Thyroid gland (tissue), 4 donors: Measurements from ENCODE around the gene NODAL. TPM values are rescaled to one million over a fixed set of nuclear protein-coding genes. Genes with fewer than 3 reads are reported as not detected.

Experiments
- DNase-seq, 2 donors: peaks; one replicate each; pipeline ENCODE4 v3.0.0-alpha.2; 2019
- H3K27ac ChIP-seq, 3 donors: fragments of 200-600 bp; sonication (generic); 1 replicate in 2 of 3; 2 replicates in 1 of 3; pipeline ENCODE4 v1.5.1; 2016 to 2019; ENCODE audit warnings: mild to moderate bottlenecking in 1 of 3, moderate library complexity in 1 of 3
- H3K27me3 ChIP-seq: fragments of 200-600 bp; sonication (generic); one replicate; pipeline ENCODE4 v1.5.1; 2019
- H3K36me3 ChIP-seq, 2 donors: fragments of 200-600 bp; sonication (generic); one replicate each; pipeline ENCODE4 v1.5.1; 2016 to 2019
- H3K4me1 ChIP-seq, 2 donors: fragments of 200-600 bp; sonication (generic); one replicate each; pipeline ENCODE4 v1.5.1; 2017 to 2019
- H3K4me3 ChIP-seq, 3 donors: fragments of 200-600 bp; sonication (generic); replicated peaks in 1 of 3; 1 replicate in 2 of 3; 2 replicates in 1 of 3; pipeline ENCODE4 v1.5.1; 2016; ENCODE audit warnings: mild to moderate bottlenecking in 1 of 3
- H3K9me3 ChIP-seq: fragments of 200-600 bp; sonication (generic); one replicate; pipeline ENCODE4 v1.5.1; 2017
- POLR2A ChIP-seq, 2 donors: fragments of 450-650 bp; IDR thresholded peaks; one replicate each; pipeline ENCODE4 v1.6.1; 2017; ENCODE audit warnings: antibody characterized with exemption in 2 of 2, mild to moderate bottlenecking in 2 of 2, moderate library complexity in 1 of 2
- WGBS, 2 donors: methylation state at CpG; one replicate each; pipeline ENCODE4 v1.1.5; 2017; 5-methylcytosine and 5-hydroxymethylcytosine counted together
- intact Hi-C: fragments of 100-400 bp; cut with DNase I; formaldehyde crosslinking; loops from one replicate; pipeline ENCODE4 v1.15.1; 2023
- total RNA-seq, 4 donors: library from RNA; depleted of rRNA; stranded (reverse); fragments of >200 nt; gene quantifications; one replicate each; pipeline ENCODE4 v1.2.3, GENCODE V29; 2016
- TF ChIP-seq, protein P1 (sequence below), 6 experiments: fragments of 200-600 bp in 3 of 6; fragments of 450-650 bp in 3 of 6; sonication (generic) in 3 of 6; IDR thresholded peaks; one replicate each; pipeline ENCODE4 v1.5.1; 2016 to 2019; ENCODE audit warnings: antibody characterized with exemption in 6 of 6, mild to moderate bottlenecking in 2 of 6, inconsistent platforms in 1 of 6, moderate library complexity in 1 of 6

The NODAL gene
- total RNA-seq, 4 donors from 2014 or later = not detected

DNA sequence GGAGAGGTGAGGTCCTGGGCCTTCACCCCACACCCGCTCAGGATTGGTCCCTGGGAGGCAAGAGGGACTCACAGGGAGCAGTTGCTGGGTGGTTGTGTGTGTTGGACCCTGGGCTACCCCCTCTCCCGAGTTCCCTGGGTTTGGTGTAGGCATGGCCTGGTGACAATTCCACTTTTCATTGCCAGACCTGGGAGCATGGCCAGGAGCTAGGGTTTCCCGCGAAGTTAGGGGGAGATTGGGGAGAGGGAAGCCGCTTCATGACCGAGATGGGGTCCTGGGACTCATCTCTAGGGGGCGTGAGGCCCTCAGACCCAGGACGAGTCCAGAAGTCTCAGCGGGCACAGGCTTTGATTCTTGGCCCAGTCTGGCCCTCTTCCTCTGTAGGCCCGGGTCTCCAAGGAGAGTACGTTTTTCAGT lies 37.7 kb upstream of the NODAL start:
- peaks cover 6 to 36% of the 10 kb centered on the region in 2 donors for H3K4me1 ChIP-seq

DNA sequence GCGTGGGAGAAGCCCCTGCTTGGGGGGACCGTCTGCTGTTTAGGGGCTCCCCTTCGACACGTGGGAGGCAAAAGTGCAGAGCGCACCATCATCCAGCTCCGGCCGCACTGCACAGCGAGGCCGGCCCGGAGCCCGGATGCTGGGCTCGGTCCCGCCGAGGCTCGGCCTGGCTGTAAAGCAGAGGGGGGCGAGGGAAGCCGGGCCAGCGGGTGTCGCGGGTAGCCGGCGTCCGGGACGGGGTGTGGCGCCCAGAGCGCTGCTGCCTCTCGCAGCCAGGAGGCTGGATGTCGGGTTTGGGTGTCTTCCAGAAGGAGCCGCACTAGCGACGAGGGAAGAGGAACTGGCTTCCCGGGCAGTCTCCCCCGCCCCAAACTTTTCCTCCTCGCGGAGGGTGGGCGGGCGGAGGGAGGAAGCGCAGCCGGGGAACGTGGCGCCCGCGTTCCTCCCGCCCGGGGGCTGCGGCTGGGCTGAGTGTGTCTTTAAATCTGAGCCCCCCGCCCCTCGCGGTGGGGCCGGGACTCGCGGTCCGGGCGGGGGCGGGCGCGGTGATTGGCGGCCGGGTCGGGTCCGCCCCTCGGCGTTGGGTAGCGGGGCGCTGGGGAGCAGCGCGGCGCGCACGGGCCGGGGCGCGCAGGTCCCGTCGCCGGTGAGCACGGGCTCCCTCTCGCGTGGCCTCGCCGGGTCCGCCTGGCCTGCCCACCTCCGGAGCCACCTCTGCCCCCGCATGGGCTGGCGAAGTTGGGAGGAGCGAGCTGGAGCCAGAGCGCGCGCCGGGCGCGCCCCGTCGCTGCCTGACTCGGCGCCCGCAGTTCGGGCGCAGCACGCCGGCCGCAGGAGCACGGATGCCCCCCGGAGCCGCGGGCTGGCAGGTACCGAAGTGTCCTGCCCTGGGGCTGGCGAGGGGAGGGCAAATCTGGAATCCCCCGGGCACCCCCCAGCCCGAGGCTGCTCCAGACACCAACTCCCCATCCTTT lies 37.0 kb upstream of the NODAL start, which contains the start of gene PALD1:
TSS of gene PALD1 (plus strand) at position 577 of the 974 bp plus-strand sequence. CDS start 47,185 bp downstream, outside the sequence.
- TF ChIP-seq, protein P1, sequence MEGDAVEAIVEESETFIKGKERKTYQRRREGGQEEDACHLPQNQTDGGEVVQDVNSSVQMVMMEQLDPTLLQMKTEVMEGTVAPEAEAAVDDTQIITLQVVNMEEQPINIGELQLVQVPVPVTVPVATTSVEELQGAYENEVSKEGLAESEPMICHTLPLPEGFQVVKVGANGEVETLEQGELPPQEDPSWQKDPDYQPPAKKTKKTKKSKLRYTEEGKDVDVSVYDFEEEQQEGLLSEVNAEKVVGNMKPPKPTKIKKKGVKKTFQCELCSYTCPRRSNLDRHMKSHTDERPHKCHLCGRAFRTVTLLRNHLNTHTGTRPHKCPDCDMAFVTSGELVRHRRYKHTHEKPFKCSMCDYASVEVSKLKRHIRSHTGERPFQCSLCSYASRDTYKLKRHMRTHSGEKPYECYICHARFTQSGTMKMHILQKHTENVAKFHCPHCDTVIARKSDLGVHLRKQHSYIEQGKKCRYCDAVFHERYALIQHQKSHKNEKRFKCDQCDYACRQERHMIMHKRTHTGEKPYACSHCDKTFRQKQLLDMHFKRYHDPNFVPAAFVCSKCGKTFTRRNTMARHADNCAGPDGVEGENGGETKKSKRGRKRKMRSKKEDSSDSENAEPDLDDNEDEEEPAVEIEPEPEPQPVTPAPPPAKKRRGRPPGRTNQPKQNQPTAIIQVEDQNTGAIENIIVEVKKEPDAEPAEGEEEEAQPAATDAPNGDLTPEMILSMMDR (IDR thresholded peaks at IDR 0.05) = peak in 1 of 6 experiments; percentile 11
- peak in 1 of 2 donors; percentile 16 for TF ChIP-seq POLR2A (IDR thresholded peaks at IDR 0.05)
- 1% methylated on average over 25 of the region's 110 CpGs; no CpG with 5 or more reads in 1 of the 2 donors for WGBS, 2 donors
- DNase-seq = peak; percentile 48 to 50
- Histone ChIP-seq H3K27me3 (no peaks in the 10 kb centered on the region), H3K36me3 (no peaks in the 10 kb centered on the region), H3K9me3 (no peaks in the 10 kb centered on the region), H3K4me1 (peaks cover 6 to 34% of the 10 kb centered on the region in 2 donors), H3K27ac (peak within 1 kb of the TSS; percentile 21 to 70 (median 24)), H3K4me3 (peak within 1 kb of the TSS in 1 of 3 donors; percentile 45)
- intact Hi-C loops = no loop called here

More for the DNA sequence above, 37.7 kb upstream of the NODAL start:
- H3K9me3 ChIP-seq = no peaks in the 10 kb centered on the region
- intact Hi-C loops = no loop called here
- TF ChIP-seq, protein P1 (IDR thresholded peaks at IDR 0.05) = no peak
- TF ChIP-seq POLR2A (IDR thresholded peaks at IDR 0.05) = no peak
- H3K27ac ChIP-seq = peak overlapping the region; percentile 21 to 70 (median 24)
- no peaks in the 10 kb centered on the region for H3K27me3 ChIP-seq
- DNase-seq = no peak
- H3K36me3 ChIP-seq = no peaks in the 10 kb centered on the region
- WGBS, 2 donors = 54 to 61% methylated on average over 10 of the region's 11 CpGs
- H3K4me3 ChIP-seq = peak overlapping the region in 1 of 3 donors; percentile 45

DNA sequence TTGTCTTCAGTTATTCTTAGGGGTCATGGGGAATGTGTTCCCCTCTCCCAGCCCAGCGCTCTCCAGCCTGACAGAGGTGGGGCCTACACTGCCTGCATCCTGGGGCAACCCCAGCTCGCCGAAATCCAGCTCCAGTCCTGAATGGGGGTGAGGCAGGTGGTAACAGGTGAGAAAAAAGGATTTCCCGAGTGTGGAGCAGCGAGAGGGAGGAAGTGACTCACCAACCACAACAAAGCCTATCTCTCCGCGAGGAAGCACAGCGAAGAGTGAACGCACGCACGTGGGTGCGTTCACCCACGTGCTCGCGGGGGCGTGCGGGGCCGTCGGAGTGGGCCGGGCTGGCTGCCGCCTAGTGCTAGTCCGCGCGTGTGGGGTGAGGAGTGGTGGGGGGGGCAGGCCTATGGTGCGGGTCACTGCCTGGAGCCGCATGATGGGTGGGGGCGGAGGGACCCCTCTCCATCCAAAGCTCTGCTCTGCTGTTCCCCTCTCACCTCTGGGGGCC lies 36.2 kb upstream of the NODAL start:
- H3K4me1 ChIP-seq = peaks cover 6 to 26% of the 10 kb centered on the region in 2 donors

DNA sequence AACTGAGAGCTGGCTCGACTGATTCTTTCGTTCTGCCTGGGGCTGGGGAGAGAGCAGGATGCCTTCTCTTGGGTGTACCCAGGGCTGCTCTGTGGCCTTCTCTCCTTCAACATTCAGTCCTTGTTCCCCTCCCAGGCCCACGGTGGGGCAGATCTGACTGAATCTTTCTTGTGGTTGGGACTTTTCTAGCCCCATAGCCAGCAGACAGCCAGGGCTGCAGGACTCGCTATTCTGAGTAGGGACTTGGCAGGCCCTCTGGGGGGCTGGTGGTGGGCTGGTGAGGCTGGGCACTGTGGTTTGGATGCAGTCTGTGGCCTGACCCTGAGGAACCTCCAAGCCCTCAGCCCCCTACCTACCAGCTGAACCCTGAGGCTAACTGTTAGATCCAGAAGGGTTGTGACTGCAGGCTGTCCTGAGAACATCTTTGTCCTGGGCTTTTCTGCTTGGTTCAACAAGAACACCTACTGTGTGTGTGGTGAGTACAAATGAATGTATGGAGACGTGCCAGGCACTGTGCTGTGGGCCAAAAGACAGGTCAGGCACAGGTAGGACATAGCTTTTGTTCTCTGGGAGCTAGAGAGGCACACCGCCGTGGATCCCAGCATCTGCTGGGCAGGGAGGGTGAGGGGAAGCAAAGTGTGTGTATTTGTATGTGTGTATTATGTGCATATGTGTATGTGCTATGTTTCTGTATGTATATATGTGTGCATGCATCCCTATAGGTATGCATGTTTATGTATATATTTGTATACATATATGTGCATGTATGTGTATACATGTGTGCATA lies 35.0 kb upstream of the NODAL start:
- Histone ChIP-seq H3K27ac (no peak overlapping the region), H3K27me3 (no peaks in the 10 kb centered on the region), H3K9me3 (no peaks in the 10 kb centered on the region), H3K4me3 (no peak overlapping the region), H3K4me1 (peaks cover 6 to 17% of the 10 kb centered on the region in 2 donors), H3K36me3 (no peaks in the 10 kb centered on the region)
- no peak for DNase-seq
- TF ChIP-seq POLR2A (IDR thresholded peaks at IDR 0.05) = no peak
- TF ChIP-seq, protein P1 (IDR thresholded peaks at IDR 0.05) = no peak
- WGBS, 2 donors = 68 to 73% methylated on average over 7 of the region's 7 CpGs
- intact Hi-C loops = no loop called here

More for the DNA sequence above, 36.2 kb upstream of the NODAL start:
- Histone ChIP-seq H3K9me3 (no peaks in the 10 kb centered on the region), H3K36me3 (no peaks in the 10 kb centered on the region), H3K27ac (peak overlapping the region in 2 of 3 donors; percentile 17 to 33), H3K4me3 (peak overlapping the region in 1 of 3 donors; percentile 45), H3K27me3 (no peaks in the 10 kb centered on the region)
- WGBS, 2 donors = 16 to 21% methylated on average over 26 of the region's 27 CpGs
- intact Hi-C loops = no loop called here
- TF ChIP-seq, protein P1 (IDR thresholded peaks at IDR 0.05) = no peak
- TF ChIP-seq POLR2A (IDR thresholded peaks at IDR 0.05) = no peak
- DNase-seq = peak in 1 of 2 donors; percentile 8
